GM19397 (cell line): ENCODE measurements around the gene PAPOLB.
"Not testable (repeated sequence)": the region's sequence is repeated elsewhere in the genome, so short reads cannot be mapped to it uniquely, and the experiment has no call there.

Experiments
- ATAC-seq: cut with Tn5 transposase; IDR thresholded peaks from one replicate; pipeline ENCODE4 v1.9.1; 2021; ENCODE audit warnings: mild to moderate bottlenecking, moderate library complexity; ENCODE audit not compliant: unreplicated experiment

Gene PAPOLB

DNA sequence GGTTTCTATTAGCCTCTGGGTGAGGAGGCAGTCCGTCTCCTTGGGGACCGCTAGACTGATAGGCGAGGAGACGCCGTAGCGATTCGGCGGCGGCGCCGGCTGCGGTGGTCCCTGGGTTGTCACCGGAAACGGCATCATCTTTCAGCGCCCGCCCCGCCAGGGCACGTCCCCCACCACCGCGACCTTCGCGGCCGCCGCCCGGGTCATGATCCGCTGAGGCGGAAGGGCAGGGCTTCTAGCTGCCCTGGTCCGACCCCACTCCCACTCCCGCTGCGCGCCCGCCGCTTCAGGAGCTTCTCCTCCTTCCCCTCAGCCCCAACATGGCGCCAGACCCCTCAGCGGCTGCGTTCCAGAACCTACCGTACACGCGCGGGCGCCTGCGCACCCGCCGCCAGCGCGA lies at the start of gene PAPOLB:
Gene PAPOLB (minus strand): TSS at position 358 of the 400 bp plus-strand sequence. CDS start 220 bp downstream, at position 138.
- no peak for ATAC-seq

DNA sequence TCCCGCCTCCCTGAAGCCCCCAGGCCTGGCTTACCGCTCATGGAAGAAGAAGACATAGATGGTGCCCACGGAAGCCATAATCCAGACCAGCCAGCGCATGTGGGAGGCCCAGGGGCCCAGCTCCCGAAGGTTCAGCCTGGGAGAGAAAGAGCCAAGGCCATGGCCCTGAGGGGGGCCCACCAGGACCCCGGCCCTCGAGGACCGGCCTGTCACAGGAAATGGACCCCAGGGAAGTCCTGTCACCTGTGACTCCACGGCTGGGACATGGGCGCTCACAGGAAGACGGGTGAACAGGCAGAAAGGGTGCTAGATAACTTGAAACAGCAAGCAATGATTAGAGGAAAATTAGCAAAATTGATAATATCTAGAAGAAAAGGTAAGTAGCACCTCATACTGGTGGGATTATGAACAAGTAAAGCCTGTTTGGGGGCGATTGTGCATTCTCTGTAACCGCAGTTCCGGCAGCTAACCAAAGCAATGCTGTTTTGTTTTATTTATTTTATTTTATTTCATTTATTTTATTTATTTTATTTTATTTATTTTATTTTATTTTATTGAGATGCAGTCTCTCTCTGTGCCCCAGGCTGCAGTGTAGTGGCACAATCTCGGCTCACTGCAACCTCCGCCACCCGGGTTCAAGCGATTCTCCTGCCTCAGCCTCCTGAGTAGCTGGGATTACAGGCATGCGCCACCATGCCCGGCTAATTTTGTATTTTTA lies 49.4 kb upstream of the PAPOLB start:
- ATAC-seq: no peak

DNA sequence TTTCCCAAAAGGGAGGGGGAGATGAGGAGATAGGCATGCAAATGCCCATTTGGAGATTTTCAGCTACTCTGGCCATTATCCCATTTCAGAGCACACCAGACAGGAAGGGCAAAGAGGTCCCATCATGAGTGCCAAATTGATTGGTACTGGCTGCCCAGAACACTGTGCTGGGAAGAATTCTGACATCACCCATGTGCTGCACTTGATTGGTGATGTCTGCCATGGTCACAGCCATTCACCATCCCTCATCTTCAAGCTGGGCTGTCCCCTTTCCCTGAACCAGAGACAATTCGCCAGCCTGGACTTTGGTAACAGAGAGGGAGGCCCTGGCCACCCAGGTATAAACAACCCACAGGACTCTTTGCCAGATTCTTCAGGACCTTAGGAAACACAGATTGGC lies 44.9 kb upstream of the PAPOLB start:
- ATAC-seq: no peak

DNA sequence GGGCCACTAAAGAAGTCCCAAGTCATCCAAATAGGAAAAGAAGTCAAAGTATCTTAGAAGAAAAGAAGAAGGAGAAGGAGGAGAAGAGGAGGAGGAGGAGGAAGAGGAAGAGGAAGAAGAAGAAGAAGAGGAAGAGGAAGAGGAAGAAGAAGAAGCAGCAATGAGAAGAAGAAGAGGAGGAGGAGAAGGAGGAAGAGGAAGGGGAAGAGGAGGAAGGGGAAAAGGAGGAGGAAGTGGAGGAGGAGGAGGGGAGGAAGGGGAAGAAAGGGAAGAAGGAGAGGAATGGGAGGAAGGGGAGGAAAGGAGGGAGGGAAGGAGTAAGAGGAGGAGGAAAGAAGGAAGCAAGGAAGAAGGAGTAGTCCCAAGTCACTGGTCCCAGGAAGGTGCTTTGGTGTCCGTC lies 43.3 kb upstream of the PAPOLB start:
- ATAC-seq: no peak

DNA sequence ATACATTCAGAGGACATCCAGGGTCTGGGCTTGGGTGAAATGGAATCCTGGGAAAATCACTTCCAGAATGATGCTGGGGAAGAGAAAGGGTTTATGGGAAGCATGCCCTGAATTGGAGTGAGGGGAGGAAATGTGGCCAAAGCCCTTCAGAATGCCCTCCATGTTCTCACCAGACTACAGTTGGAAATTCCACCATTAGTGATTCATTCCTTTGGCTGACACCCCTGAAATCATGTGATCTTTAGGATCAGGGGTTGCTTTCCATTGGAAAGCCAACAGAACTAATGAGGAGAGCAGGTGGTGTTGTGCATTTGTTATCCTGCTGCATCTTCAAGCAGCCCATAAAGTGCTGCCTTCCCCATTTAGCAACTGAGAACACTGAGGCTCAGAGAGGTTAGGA lies 42.5 kb upstream of the PAPOLB start:
- no peak for ATAC-seq

DNA sequence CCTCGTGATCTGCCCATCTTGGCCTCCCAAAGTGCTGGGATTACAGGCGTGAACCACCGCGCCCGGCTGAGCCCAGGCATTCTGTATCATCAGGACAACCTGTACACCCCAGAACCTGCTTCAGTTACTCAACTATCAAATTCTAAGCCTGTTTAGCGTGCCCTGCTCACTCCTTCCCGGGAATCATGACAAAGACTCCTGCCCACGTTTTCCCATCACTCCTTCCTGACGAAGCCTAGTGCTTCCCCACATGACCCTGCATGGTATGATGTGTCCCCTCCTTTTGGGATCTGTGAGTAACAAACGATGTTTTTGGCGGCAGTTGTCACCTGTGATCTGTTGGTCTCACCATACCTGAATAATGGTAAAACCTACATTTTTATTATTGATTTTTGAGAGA lies 33.9 kb upstream of the PAPOLB start:
- no peak for ATAC-seq

DNA sequence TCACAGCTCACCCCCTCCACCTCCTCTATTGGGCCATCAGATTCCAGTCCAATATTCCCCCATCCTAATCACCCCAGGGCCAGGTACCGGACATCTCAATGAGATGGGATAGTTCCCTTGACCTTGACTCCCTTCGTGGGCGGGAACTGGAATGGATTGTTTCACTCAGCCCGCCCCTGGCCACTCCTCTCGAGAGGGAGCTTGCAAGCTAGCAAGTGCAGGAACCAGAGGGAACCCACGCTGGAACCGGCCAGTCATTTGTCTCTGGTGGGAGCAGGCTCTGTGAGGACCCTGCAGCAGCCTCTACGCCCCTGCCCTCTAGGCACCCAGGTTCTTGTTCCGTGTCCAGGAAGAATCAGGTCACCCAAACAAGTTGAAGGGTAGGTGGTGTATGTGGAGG lies 32.7 kb upstream of the PAPOLB start:
- no peak for ATAC-seq

DNA sequence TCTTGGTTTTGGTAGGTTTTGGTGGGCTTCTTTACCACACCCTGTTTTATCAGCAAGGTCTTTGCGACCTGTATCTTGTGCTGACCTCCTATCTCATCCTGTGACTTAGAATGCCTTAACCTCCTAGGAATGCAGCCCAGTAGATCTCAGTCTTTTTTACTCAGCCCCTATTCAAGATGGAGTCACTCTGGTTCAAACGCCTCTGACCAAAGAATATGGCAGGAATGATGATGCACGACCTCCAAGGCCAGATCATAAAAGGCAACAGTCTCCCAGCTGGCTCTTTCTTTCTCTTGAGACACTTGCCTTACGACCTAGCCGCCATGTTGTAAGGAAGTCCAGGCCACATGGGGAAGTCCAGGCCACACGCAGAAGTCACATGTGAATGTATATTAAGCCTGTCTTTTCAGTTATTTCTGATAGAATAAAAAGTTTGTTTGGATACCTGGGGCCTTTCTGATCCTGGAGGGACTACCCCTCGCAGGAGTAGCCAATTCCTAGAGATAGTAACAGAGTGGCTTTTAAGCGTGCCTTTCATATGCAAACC lies 32.2 kb upstream of the PAPOLB start:
- no peak for ATAC-seq

DNA sequence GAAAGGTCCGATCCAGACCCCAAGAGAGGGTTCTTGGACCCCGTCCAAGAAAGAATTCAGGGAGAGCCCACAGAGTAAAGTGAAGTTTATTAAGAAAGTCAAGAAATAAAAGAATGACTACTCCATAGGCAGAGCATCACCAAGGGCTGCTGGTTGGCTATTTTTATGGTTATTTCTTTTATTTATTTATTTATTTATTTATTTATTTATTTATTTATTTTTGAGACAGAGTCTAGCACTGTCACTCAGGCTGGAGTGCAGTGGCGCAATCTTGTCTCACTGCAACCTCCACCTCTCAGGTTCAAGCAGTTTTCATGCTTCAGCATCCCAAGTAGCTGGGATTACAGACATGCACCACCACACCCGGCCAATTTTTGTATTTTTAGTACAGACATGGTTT lies 31.4 kb upstream of the PAPOLB start:
- ATAC-seq: not testable (repeated sequence)

DNA sequence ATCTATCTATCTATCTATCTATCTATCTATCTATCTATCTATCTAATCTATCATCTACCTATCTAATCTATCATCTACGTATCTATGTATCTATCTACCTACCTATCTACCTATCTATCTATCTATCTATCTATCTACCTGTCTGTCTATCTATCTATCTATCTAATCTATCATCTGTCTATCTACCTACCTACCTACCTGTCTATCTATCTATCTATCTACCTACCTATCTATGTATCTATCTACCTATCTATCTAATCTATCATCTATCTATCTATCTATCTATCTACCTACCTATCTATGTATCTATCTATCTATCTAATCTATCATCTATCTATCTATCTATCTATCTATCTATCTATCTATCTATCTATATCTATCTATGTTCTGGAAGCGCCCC lies 29.7 kb upstream of the PAPOLB start:
- not testable (repeated sequence) for ATAC-seq

DNA sequence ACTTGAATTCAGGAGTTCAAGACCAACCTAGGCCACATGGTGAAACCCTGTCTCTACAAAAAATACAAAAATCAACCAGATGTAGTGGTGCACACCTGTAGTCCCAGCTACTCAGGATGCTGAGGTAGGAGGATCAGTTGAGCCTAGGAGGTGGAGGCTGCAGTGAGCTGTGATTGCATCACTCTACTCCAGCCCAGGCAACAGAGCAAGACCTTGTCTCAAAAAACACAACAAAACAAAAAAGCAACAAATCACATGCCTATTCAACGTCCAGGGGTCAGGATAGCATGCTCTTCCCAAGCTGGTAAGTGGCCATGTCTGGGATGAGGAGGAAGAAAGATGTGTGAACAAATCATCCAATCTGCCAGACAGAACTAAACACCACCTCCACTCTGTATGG lies 27.9 kb upstream of the PAPOLB start:
- no peak for ATAC-seq

DNA sequence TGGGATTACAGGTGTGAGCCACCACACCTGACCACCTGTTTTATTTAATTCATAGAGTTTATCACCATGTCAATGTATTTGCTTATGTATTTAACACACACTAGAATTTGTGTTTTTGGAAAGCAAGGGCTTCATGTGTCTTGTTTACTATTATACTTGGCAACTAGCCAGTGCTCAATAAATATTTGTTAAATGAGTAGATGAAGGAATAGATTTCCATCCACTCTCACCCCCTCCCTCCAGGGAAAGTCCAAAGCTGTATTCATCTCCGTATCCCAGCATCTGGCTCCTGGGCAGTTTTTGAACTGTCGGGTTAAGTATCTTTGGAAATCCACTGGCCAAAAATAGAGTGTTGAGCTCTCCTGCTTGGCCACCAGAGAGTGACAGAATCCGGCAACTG lies 26.3 kb upstream of the PAPOLB start:
- ATAC-seq: no peak

DNA sequence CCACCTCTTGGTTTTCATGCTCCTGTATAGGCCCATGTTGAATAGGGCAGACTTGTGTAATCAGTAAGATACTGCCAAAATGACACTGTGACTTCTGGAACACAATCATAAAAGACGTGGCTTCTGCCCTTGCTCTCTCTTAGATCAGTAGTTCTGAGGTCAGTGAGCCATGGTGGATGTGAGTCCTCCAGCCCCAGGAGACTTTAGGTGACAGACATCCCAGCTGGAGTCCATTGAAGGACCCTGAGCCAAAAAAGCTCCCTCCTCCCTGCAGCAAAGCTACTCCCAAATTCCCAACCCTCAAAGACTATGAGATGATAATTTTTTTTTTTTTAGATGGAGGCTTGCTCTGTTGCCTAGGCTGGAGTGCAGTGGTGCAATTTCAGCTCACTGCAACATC lies 24.8 kb upstream of the PAPOLB start:
- ATAC-seq: no peak

DNA sequence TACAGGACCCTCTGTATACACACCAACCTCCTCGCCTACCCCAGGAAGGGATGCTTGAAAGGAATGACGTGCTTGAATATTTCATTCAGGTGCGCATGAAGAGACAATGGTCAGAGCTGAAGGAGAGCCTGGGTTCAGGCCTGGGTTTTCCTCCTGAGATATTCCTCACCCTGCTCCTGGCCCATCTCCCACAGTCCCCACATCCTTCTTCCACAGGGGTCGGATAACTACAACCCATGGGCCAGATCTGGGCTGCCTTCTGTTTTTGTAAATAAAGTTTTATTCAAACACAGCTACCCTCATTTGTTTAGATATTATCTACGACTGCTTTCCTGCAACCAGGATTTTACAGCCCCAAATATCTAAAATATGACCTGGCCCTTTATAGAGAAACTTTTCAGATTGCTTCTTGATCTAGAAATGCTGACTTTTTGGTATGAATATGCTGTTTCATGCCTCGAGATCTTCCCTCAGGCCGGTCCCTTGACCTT lies 23.5 kb upstream of the PAPOLB start:
- no peak for ATAC-seq

DNA sequence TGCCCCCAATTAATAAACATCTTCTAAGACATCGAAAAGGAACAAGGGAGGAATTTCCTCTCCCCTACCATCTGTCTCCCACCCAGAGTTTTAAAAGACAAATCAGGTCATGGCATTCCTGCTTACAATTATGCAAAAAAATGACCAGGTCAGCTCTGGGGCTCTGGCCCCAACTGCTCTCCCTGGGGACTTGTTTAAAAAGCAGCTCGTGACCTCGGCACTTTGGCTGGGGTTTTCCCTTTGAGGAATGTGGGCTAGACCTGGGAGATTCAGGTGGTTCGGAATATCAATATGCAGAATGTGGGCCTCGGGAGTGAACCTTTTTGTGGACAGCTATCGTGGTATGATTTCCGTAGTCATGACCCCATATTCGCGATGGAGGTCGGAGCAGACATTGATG lies 22.3 kb upstream of the PAPOLB start:
- no peak for ATAC-seq

DNA sequence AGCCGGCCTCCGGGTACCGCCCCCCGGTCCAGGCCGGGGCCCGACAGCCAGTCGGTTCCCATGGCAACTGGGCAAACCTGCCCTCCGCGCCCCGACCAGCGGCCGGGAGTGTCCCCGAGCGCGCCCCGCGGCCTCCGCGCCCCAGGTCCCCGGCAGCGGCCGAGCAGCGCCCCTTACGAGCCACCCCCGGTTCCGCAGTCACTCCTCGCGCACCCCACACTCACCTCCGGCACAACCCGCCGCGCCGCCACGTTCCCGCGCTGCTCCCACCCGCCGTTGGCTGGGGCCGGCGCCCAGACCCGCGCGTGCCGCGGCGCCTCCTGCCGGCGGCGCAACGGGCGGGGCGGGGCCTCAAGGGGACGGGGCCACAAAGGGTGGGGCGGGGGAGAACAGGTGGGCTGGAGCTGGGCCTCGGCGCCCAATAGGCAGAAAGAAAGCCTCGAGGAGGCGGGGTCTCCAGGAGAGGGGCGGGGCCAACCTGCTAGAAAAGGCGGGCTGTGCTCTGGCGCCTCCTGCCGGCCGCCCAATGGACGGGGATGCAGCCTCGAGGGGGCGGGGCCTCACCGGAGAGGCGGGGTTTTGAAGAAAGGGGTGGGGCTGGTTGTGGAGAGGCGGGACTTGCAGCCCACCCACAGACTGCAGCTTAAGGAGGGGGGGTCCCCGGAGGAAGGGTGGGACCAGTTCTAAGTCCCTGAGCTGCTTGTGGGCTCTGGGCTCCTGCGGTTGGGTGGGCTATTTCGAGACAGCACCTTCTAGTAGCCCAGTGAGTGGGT lies 21.7 kb upstream of the PAPOLB start, which contains the start of gene RADIL:
Gene RADIL (minus strand): TSS at position 345 of the 773 bp plus-strand sequence. CDS start 5,577 bp downstream, outside the sequence.
- ATAC-seq: peak; percentile 70

DNA sequence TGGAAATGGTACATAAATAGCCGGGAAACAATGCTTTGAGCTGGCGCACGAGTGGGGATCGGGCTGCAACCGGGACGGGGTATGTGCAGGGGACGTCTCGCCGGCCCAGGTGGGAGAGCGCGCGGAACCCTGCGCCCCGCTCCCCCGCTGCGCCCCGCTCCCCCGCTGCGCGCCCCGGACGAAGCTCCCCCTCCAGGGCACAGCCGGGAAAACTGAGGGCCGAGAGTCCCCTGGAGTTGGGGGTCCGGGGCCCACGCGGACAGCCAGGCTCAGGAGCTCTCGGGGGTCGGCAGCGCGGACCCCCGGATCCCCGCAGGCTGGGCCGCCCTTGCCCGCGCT lies 21.2 kb upstream of the PAPOLB start:
- no peak for ATAC-seq

DNA sequence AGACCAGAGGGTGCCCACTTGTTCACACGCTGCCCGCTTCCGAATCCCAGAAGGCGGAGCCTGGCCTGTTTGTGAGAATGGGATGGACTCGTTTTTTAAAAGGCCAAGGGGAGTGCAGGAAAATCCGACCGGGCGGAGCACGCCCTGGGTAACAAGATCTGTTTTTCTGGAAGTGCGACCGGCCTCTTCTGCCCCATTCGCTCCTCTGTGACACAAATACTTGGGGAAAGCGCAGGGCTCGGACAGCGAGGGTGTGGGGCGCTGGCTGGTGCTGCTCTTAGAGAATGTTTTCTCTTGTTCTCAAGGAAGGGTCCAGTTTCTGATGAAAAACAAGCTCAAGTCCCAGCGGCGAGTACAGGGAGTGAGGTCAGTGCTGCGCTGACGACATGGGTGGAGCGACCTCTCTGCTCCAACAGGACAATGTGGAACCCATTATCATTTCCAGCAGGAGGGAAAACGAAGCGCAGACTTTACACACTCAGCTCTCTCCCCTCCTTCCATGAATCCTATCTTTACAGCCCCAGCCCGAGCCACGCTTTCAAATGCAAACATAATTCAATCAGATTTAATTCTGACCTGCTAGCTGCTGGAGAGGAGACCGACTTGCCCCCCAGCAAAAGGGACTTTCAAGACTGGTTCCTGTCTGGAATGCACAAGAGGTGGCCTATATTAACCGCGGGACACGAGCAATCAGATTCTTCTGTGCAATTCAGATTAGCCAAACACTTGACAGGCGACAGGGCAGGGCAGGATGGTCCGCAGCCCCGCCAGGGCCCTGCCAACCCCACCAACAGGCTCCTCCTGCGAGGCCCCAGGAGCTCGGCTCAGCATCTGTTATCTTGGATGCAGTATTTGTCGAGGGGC lies 20.6 kb upstream of the PAPOLB start:
- no peak for ATAC-seq

DNA sequence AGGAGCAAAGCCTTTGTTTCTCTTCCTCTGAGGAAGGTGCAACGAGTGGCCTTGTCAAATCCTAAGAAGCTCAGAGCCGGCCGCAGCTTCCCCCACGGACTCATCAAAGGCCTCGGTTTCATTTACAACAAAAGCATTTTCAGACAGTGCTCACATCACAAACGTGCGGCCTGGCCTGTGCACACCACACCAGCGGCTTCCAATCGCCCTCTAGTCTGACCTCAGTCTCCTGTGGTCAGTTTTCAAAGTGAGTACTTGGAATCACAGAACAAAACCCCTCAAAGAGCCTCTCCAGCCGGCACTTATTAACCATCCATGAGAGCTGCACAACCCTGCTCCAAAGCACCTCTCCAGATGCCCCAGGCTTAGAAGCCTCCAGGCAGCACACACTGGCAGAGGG lies 18.4 kb upstream of the PAPOLB start:
- ATAC-seq: no peak

DNA sequence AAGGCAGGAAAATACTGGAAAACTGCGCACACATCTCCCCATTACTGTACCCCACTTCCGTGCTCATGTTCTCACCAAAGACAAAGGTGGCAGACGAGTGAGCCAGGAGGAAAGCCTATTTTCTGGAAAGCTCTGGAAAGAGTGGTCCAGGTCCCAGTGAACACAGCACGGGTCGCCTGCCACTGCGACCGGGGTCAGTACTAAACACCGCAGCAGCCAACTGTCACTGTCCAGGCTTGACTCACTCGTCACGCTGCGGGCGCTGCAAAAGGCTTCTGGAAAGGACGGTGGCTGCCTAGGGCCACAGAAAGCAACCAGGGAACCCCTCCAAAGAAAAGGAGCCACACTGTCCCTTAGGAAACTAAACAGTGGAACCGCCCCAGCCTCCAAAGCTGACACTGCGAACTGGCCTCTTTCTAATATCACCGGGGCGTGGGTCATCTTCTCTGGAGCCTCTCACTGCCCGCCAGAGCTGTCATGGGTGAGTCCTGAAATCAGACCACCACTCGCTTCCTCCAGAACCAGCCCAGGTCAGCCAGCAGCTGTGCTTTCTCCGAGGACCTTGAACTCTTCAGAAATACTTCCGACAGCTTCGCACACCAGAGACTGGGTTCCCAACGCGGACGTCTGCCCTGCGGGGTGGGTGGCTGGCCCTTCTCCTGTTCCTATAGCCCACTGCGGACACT lies 17.7 kb upstream of the PAPOLB start:
- ATAC-seq: no peak
